A172 (cell line): ENCODE measurements around the gene TET2. TPM values are rescaled to one million over a fixed set of nuclear protein-coding genes. Genes with fewer than 3 reads are reported as not detected.
A peak's percentile ranks its signal among the peaks of the same experiment; 100 is the strongest.

ENCODE experiments used
- DNase-seq: peaks from one replicate; pipeline ENCODE4 v3.0.0-alpha.2; 2015; ENCODE audit warnings: low spot score
- total RNA-seq: library from RNA; depleted of rRNA; stranded (reverse); fragments of >200 nt; shearing (Covaris generic); gene quantifications from 2 replicates; pipeline ENCODE4 v1.2.3, GENCODE V29; 2014

The TET2 gene
- total RNA-seq, 1 experiment from 2014 or later, result 9.2 TPM

DNA sequence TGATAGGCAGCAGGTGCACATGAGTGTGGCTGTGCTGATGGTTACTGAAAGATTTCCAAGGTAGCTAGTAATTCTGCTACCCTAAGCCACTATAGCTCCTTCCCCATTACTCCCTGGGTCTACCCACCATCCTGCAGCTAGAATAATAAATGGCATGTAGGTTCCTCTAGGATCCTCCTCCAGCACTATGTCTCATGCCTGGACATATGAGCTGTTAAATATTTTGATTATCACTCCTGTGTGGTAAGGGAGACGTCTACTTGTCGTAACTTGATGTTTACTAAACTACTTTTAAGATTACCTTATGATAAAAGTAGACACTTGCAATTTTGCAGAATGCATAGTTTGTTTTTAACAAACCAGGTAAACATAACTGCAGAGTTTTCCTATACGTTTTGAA lies 35.5 kb downstream of the TET2 start:
- no peak for DNase-seq

DNA sequence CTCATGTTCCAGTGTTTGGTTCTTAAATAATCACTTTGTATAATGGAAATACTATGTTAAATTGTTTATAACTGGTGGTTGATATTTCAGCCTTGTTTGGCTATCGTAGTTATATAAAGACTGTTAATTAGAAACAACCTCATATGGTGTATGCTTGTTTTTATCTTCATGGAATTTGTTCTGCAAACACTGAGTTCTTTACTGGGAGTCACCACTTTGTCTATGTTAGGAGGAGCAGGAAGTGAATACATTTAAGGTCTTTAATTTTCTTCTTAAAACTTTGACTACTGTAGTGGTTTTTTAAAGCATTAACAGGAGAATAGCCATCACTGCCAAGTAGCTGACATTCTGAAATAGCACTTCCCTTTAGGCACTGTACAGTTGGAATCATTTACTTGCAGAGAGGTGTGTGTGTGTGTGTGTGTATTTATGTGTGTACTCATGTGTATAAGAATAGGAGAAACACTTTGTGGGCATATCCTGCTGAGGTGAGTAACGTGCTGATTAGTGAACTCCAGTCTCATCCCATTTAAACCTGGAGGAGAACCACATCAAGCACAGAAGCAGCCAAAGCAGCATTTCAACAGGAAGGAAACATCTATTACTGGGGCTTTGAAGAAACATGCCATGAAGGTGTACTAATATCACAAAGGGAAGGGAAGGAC lies 37.8 kb downstream of the TET2 start:
- no peak for DNase-seq

DNA sequence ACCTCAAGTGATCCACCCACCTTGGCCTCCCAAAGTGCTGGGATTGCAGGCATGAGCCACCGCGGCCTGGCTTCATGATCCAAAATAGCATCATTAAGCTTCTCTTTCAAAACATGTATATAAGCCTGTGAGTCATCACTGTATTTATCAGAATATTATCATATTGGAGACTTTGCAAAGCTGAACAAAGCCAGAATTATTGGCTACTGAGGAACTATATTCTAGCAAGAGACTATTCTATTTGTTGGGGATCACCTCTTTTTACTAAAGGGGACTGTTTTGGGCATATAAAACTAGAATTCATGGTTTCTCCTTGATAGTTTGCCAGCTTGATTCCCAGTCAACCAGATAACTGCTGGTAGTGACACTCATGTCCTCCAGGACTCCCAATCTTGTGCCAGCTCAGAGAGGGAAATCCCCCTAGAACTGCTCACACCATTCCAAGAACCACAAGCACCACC lies 40.1 kb downstream of the TET2 start:
- peak; percentile 70 for DNase-seq

DNA sequence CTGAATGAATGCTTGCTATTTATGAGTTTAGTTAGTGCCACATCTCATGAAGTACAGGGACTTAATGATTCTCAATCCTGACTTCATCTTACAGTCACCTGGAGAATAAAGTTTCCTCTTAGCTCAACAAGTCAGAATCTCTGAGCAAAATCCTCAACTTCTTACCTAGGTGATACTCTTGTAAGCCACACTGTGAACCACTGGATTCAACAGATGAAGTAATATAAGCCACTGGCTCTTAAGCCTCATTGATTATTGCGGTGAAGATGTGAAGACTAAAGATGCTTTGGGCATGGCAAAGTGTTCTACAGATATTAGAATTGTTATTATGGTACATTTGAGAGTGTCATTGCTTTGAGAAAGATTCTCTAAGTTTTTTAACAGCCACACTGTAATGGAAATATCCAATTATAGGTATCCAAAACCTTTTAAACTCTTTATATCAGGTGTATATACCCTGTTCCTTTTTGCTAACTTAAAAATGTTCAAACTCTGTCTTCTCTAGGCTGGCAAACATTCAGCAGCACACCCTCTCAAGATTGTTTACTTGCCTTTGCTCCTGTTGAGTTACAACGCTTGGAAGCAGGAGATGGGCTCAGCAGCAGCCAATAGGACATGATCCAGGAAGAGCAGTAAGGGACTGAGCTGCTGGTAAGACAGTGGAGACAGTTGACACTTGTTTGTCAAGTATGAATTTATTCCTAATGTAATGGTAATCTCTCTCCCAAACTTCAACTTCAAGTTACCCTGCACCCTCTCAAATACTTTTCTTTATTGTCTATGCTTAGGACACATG lies 43.4 kb downstream of the TET2 start:
- no peak for DNase-seq

DNA sequence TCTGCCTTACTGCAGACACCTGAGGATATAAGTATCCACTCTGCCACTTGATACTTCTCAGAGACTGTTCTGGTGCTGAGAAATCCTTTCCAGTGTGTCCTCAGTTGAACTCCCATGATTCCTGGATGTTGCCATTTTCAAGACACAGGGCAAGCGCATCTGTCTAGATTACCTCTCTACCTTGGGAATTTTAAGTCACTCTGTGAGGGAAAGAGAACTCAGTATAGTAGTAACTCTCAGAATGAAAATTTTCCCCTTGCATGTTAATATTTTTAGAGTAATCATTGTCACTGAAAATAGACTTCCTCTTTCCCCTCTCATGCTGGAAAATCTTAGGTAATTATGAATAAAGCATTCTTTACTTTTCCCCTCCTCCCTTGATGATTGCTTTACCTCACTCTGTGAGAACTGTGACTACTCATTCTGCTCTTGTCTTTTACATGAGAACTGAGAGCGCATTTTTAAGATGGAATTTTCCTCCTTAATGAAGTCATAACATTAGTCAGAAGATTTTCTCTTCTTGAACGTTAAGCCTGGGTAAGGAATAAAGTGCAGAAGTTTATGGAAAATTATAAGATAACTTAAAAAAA lies 45.0 kb downstream of the TET2 start:
- DNase-seq, result no peak

DNA sequence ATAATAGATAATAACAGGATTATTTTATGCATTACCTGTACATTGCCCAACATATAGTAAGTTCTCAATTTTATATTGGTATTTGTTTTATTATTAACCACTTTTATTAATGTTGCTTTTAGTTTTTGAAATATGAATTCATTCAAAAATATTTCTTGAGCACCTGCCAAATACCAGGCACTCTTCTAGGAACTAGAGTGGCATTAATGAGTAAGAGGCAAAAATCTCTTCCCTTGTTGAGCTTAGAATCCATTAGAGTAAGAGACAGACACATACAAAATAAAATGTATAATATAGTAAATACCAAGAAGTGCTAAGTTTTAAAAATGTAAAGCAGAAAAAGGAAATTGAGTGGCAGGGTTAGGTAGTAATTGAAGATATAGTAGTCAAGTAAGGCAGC lies 45.8 kb downstream of the TET2 start:
- no peak for DNase-seq

DNA sequence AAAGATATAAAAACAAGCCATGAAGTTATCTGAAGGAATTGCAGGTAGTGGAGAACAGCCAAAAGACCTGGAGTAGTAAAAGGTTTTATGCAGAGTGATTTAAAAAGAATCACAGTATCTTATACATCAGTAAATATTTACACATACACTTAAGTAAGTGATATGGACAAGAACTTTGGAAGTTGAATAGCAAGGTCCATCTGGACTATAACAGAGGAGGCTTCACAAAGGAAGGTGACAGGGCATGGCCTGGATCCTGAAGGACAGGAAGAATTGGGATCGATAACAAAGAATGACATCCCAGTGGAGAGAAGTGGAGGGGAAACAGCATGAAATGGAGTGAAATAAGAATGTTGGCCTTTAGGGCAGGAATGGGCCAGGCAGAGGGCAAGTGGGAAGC lies 46.2 kb downstream of the TET2 start:
- no peak for DNase-seq

DNA sequence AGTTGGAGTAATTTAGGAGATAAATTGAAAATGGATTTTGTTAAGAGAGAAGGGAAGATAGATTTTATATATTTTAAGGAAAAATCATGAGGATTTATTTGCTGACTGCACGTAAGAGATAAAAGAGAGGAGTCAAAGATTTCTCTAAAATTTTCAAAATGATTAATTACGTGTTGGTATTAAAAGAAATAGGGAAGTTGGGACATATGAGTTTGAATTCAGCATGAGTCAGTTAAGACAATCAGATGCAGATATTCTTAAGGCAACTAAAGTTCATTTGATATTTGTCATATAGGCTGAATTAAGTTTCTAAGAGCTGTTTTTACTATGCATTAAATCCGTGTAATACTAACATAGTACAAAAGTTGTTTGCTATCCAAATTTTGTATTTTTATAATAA lies 46.9 kb downstream of the TET2 start:
- no peak for DNase-seq

DNA sequence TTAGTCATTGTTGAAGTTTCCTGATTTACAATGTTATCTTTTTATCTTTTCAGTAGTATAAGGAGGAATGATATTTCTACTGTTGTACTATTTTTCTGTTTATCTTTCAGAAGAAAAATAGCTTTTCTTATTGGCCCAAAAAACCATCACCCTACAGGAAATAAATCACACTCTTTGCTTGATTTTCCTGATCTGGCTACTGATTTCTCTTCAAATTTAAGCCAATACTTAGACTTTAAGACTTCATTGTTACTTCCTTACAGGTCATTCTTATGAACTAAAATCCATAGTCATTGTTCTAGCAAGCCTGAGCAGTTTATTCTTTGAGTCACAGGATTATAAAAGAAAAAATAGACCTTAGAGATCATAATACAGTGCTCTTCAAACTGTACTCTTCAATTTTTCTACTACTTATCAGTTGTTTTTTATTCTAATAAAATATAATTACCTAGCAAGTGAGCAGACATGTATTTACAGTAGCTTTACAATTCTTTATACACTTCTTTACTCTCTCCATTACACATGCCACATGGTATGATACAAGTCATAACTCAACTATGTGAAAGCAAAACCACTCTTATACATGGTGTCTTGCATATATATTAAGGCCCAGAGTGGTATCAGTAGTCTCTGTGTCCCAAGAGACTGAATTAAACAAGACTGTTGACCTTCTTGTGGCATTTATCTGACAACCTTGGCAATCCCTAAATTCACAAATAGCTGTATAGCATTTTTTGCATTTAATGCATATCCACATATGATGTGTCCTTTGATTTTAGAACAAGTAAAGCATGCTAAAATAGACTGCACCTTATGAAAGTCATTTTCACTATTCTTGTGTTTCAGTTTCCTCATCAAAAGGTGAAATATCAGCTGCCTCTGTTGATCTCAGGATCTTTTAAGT lies 47.9 kb downstream of the TET2 start:
- DNase-seq, result no peak

DNA sequence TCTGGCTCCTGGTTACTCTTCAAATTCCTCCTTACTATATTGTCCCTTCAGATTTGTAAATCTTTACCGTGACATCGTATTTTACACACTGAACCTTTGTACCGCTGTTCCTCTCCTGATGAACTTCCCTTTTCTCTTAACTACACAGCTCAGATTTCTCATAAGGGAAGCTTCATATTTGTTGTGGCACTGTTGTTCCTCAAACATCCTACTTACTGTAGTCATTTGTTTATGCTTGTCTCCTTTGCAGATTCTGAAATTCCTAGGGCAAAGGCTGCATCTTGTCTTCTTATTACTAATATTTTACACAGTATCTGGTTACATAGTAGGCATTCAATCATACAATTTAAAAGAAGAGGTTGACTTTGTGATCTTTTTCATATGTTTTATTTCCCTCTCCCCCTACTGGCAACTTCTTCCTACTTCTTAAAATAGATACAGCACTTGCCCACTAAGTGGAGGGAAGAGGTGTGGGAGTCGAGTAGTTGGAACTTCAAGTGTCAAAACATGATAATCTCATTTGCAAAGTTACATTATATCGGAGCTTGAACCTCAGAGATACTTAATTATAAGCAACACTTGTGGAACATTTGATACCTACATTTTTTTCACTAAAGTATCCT lies 50.0 kb downstream of the TET2 start:
- DNase-seq, result no peak

DNA sequence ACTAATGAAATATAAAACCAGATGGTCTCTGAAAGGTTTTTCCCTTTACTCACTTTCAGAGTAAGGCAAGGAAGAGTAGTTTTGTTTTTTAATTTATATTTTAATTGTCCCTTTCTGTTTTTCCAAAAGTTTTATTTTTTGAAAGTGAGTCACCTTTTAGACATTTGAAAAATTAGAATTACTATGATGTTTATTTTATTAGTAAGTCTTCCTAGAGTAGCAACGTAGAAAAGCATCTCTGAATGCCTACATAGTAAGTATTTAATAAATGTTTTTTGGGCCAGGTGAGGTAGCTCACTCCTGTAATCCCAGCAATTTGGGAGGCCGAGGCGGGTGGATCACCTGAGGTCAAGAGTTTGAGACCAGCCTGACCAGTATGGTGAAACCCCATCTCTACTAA lies 51.1 kb downstream of the TET2 start:
- DNase-seq, result no peak

DNA sequence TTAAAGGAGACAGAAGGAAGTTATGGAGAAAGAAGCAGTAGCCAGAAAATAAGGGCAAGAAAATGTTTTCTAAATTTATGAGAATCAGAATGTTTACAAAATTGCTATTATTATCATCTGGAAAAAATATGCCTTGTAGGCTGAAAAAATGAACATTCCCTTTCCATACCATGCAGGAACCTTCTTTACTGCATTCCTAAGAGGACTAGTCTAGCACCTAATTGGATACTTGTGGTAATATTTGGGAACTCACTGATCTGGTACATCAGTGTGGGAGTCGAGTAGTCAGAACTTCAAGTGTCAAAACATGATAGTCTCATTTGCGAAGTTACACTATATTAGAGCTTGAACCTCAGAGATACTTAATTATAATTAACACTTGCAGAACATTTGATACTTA lies 51.9 kb downstream of the TET2 start:
- DNase-seq, result no peak

DNA sequence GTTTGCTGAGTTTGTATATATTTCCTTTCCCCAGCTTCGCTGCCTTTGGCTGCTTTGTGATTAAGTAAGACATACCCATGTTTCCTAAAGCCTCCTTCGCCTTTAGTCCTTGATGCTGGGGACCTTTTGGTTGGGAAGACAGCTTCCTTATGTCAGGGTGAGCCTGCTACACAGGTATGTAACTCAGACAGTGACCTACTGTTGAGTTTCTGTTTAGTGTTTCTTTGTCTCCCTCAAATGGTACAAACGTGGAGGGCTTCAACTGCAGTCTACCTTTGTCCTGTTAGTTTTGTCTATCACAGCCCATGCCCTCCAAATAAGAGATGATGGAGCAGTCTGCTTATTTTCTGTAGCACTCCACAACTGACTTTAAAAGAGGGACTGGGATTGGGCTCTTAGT lies 59.5 kb downstream of the TET2 start:
- DNase-seq, result no peak

DNA sequence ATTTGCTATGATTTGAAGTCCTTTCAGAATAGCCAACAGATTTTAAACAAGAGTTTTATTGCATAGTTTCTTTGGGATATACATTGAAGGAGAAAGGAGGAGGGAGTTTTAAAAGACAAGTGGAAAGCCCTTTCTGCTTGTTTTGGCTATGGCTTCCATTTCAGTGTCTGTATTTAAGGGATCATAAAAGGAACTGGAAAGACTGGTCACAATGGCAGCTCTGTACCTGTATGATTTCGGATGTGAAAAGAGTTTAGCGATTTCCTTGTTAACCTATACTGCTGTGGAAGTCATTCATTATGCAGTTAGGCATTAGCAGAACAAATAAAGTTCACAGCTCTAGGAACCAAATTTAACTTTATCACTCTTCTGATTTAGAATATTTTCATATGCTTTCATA lies 60.7 kb downstream of the TET2 start:
- DNase-seq, result no peak

DNA sequence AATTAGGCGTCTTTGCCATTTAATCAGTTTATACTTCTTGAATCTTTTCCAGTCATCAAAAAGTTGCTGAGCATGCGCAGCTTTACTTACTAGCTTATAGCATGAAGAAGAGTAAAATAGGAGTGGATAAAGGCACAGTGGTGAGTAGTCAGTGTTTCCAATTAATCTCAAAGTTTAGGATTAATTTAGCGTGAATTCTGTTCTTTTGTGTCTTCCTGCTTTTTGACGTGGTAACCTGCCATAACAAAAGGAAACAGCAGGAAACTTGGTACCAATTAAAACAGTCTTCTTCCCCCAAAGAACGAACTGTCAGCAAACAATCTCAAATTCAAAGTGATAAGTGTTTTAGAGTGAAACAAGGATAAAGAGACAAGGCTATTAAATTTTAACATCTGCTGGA lies 61.9 kb downstream of the TET2 start:
- DNase-seq, result no peak

DNA sequence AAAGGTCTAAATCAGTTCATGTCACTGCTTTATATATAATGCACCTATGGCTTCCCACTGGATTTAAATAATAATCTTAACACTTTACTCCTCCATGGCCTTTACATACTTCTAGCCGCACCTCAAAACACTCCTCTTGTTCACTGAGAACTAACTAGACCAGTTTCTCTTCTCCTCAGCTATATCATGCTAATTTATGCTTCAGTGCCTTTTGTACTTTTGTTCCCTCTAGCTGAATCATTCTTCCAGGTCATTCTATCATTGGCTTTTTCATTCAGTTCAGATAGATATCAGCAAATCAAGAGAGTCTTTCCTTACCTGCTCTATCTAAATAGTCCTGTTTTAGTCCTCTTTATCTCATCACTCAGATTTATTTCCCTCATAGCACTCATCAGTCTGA lies 64.2 kb downstream of the TET2 start:
- no peak for DNase-seq

DNA sequence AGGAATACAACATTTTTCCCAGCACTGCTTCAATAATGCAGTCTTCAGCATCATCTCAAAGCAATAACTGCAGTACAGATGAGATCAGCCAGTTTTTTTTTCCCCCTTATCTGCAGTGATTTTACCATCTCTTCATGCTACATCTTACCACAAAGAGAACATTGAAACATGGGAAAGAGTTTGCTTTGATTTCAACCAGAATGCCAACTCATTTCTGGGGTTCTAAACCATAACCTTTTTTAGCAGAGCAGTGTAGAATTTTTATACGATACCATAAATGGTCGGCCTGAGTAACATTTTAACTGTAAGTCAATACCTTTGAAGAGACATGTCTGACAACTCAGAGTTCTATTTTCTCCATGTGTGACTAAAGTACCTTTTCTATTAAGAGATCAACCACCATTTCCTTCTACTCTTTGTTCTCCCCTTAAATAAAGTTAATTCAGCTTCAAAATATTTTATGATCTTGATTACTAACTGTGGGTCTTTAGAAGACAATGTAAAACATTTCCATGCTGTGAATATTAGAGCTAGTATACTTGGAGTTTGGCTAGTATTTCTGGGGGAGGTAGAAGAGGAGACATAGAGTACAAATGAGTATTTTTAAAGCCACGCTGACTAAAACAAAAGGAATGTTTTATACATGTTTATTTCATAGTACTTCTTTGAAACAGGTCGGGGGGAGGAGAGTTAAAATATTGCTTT lies 69.1 kb downstream of the TET2 start:
- DNase-seq, result peak; percentile 7

DNA sequence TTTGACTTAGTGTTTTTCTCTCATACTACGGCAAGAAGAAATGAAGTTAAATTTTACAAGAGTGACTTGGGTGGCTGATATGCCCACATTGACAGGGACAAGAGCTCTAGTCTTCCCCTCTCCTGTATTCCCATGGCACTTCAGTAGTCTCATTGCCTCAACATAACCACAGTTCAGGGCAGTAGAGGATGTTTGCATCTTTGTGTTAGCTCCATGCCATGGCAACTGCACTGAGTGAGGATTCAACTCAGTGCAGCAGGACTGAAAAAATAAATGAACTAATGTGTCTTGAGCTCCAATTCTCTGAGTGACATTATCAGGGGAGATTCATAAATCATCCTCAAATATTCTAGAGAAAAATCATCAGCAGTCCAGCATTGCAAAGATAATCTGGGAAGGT lies 78.8 kb downstream of the TET2 start:
- no peak for DNase-seq

DNA sequence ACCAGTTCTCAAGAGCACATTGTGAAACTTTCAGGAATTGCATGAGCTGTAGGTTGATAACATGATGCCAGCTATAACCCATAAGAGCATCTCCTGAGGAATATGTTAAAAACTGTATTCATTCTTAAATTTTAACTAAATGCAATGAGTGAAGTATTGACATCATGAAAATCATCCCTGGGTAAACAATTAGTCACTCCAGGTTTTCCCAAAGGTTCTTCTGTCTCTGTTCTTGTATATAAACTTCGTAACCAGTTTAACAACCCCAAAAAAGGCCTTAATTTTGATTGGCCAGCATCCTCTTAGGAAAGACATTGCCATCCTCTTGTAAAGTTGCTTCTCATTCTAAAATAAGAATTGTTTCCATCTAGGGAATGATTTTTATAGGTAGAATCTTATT lies 80.4 kb downstream of the TET2 start:
- DNase-seq, result no peak

DNA sequence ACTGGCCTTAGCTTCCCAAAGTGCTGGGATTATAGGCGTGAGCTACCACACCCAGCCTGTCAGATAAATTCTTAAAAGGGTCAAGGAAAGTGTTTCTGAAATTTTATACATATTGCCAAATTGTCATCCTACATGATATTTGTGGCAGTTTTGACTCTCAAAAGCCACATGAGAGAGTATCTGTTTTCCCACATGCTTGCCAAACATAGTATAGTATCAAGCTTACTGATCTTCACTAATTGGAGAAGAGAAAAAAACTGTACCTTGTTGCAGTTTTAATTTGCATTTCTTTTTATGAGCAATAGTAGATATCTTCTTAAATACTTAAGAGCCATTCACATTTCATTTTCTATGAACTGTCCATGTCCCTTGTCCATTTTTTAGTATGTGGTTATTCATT lies 83.6 kb downstream of the TET2 start:
- DNase-seq, result no peak

DNA sequence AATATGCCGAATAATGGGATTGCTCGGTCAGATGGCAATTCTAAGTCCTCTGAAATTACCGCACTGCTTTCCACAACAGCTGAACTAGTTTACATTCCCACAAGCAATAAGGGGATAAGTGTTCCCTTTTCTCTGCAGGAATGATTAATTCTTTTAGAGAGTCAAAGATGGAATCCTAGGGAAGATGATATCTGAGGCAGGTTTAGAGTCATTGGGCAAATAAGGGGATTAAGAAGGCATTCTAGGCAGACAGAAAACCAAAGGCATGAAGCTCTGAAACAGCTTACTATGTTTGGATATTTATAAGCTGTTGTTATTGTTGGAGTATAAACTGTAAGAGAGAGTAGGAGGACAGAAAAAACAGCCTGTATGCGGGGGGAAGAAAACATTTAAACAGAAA lies 85.7 kb downstream of the TET2 start:
- DNase-seq, result no peak
